ENCODE results near the gene REG4. TPM values are rescaled to one million over a fixed set of nuclear protein-coding genes. Genes with fewer than 3 reads are reported as not detected.

REG4 gene
- total RNA-seq, 1 donor from 2014 or later: not detected

- intact Hi-C loops (cut with micrococcal nuclease): no loop called here
- ATAC-seq (no peak), DNase-seq (no peak)
Observed at GRCh38 chr1:119758584-119758983, 52.7 kb downstream of the REG4 start.

GRCh38 chr1:119752592-119752991, 58.7 kb downstream of the REG4 start:
- intact Hi-C loops (cut with micrococcal nuclease): no loop called here
- ATAC-seq (no peak), DNase-seq (no peak)

GRCh38 chr1:119748040-119748439, 63.2 kb downstream of the REG4 start:
- intact Hi-C loops (cut with micrococcal nuclease): loop anchor here (10.0 kb wide), 2 partner anchors 57 to 187 kb away; no protein-coding TSS in a partner anchor
- no peak for DNase-seq

GRCh38 chr1:119747451-119747850, 63.8 kb downstream of the REG4 start:
- DNase-seq (no peak), ATAC-seq (no peak)
- intact Hi-C loops (cut with micrococcal nuclease): loop anchor here (10.0 kb wide), 2 partner anchors 57 to 187 kb away; no protein-coding TSS in a partner anchor

More at GRCh38 chr1:119748040-119748439, 63.2 kb downstream of the REG4 start:
- no peak for ATAC-seq

- ATAC-seq: no peak
- intact Hi-C loops (cut with micrococcal nuclease): loop anchor here (10.0 kb wide), 2 partner anchors 60 to 190 kb away; no protein-coding TSS in a partner anchor
- DNase-seq: no peak
Observed at GRCh38 chr1:119745034-119745433, 66.2 kb downstream of the REG4 start.

GRCh38 chr1:119744598-119744942, 66.7 kb downstream of the REG4 start:
- no peak for DNase-seq
- ATAC-seq: no peak
- intact Hi-C loops (cut with micrococcal nuclease): loop anchor here (10.0 kb wide), 2 partner anchors 60 to 190 kb away; no protein-coding TSS in a partner anchor

Other genes with a start within 250 kb of the REG4 start
- 11.5 TPM for gene ZNF697, start 163.2 kb downstream of the REG4 start, total RNA-seq
- 7.8 TPM for gene PHGDH, start 99.5 kb downstream of the REG4 start, total RNA-seq
- gene HMGCS2, start 42.6 kb downstream of the REG4 start, total RNA-seq: 149 TPM
- gene ADAM30, start 85.1 kb upstream of the REG4 start, total RNA-seq: not detected